Prostate gland (tissue), 2 donors: ENCODE measurements around the gene ALOX12B.

Source experiments
- POLR2A ChIP-seq: fragments of 450-650 bp; IDR thresholded peaks from one replicate; pipeline ENCODE4 v1.6.1; 2016; ENCODE audit warnings: antibody characterized with exemption, mild to moderate bottlenecking
- POLR2AphosphoS5 ChIP-seq: sonication (generic); formaldehyde crosslinking; IDR thresholded peaks from one replicate; pipeline ENCODE4 v1.6.1; 2017; ENCODE audit warnings: antibody characterized with exemption
- TF ChIP-seq, protein P1 (sequence below), 4 experiments: fragments of 200-600 bp in 2 of 4; fragments of 450-650 bp in 2 of 4; sonication (generic) in 2 of 4; IDR thresholded peaks; 1 replicate in 3 of 4; 2 replicates in 1 of 4; pipeline ENCODE4 v1.5.1; 2016 to 2019; ENCODE audit warnings: antibody characterized with exemption in 4 of 4, mild to moderate bottlenecking in 2 of 4, moderate library complexity in 2 of 4

DNA sequence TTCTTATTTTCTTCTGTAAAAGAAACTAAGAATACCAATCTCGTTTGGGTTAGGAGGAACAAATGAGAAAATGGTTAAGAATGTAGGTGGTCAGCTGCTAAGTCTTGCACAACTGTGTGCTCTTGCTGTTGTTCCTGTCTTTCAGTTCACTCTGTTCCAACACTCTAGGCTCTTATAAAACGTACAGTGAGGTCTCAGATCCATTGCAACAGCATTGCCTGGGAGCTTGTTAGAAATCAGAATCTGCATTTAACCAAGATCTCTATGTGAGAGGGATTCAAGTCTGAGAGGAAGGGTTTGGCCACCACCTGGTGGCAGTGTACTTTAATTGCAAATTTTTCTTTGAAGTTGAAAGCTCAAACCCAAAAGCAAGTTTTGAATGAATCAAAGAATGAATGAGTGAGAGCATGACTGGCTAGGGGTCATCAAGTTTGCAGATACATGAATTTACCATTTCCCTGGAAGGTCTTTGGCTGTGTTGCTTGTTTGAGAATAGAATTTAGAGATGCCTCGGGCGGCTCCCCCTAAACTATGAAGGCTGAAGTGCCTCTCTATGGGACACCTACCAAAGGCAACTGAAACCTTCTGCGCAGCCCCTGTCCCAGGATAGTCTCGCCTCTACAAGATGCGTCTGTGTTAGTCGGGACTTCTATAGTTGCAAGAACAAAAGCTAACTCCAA is 46.1 kb downstream of the ALOX12B start:
- TF ChIP-seq, protein P1, sequence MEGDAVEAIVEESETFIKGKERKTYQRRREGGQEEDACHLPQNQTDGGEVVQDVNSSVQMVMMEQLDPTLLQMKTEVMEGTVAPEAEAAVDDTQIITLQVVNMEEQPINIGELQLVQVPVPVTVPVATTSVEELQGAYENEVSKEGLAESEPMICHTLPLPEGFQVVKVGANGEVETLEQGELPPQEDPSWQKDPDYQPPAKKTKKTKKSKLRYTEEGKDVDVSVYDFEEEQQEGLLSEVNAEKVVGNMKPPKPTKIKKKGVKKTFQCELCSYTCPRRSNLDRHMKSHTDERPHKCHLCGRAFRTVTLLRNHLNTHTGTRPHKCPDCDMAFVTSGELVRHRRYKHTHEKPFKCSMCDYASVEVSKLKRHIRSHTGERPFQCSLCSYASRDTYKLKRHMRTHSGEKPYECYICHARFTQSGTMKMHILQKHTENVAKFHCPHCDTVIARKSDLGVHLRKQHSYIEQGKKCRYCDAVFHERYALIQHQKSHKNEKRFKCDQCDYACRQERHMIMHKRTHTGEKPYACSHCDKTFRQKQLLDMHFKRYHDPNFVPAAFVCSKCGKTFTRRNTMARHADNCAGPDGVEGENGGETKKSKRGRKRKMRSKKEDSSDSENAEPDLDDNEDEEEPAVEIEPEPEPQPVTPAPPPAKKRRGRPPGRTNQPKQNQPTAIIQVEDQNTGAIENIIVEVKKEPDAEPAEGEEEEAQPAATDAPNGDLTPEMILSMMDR (IDR thresholded peaks at IDR 0.05), result peak in 3 of 4 experiments; percentile 50 to 84 (median 63)
- TF ChIP-seq POLR2AphosphoS5, result peak; percentile 73
- no peak for TF ChIP-seq POLR2A
